ENCODE results near the gene KCNQ5. TPM values are rescaled to one million over a fixed set of nuclear protein-coding genes. Genes with fewer than 3 reads are reported as not detected.
"Not testable (repeated sequence)": the region's sequence is repeated elsewhere in the genome, so short reads cannot be mapped to it uniquely, and the experiment has no call there.

The KCNQ5 gene
- total and polyA plus RNA-seq, 2 donors (not counting 1 experiment from before 2014, with no cell fraction given) = 0.74 to 4.6 TPM

- TF ChIP-seq EZH2 (IDR thresholded peaks at IDR 0.05; ENCODE audit: low read length, missing control alignments) (no peak), CTCF (conservative IDR thresholded peaks at IDR 0.05 in 1 of 2, IDR thresholded peaks at IDR 0.05 in 1 of 2; ENCODE audit: low read depth in 1 of 2, low read length in 2 of 2) (no peak)
- H3K27ac ChIP-seq (ENCODE audit: insufficient read depth, low read length) = no peak overlapping the region
- H4K20me1 ChIP-seq (ENCODE audit: control insufficient read depth, extremely low read depth, insufficient read depth, low read length) = no peaks in the 10 kb centered on the region
- H3K36me3 ChIP-seq (ENCODE audit: control insufficient read depth, insufficient read depth, low read length) = no peaks in the 10 kb centered on the region
- DNase-seq (ENCODE audit: low read depth in 2 of 2) = peak in 1 of 2 donors; percentile 40
- H3K27me3 ChIP-seq (ENCODE audit: control insufficient read depth, insufficient read depth, low read length) = no peaks in the 10 kb centered on the region
- no peak overlapping the region for H3K4me2 ChIP-seq (ENCODE audit: extremely low read depth, insufficient read depth, low read length)
- no peaks in the 10 kb centered on the region for H3K9me3 ChIP-seq (ENCODE audit: control insufficient read depth, insufficient read depth, low read depth, low read length)
- H2AFZ ChIP-seq (ENCODE audit: low read length) = no peak overlapping the region
- no peak overlapping the region for H3K4me3 ChIP-seq (replicated peaks in 1 of 4; ENCODE audit: control extremely low read depth in 1 of 4, insufficient read depth in 1 of 4, low read depth in 3 of 4, low read length in 4 of 4)
- no peak overlapping the region for H3K9ac ChIP-seq (ENCODE audit: insufficient read depth, low read length)
- H3K79me2 ChIP-seq (ENCODE audit: control insufficient read depth, insufficient read depth, low read length) = no peaks in the 10 kb centered on the region
- H3K4me1 ChIP-seq (ENCODE audit: control insufficient read depth, extremely low read depth, insufficient read depth, low read length) = no peaks in the 10 kb centered on the region
Measured at GRCh38 chr6:72976484-72976883, 354.6 kb downstream of the KCNQ5 start.

GRCh38 chr6:72977114-72977513, 355.2 kb downstream of the KCNQ5 start:
- Histone ChIP-seq H3K27ac (ENCODE audit: insufficient read depth, low read length) (no peak overlapping the region), H3K9me3 (ENCODE audit: control insufficient read depth, insufficient read depth, low read depth, low read length) (no peaks in the 10 kb centered on the region), H3K27me3 (ENCODE audit: control insufficient read depth, insufficient read depth, low read length) (no peaks in the 10 kb centered on the region), H4K20me1 (ENCODE audit: control insufficient read depth, extremely low read depth, insufficient read depth, low read length) (no peaks in the 10 kb centered on the region), H3K4me3 (replicated peaks in 1 of 4; ENCODE audit: control extremely low read depth in 1 of 4, insufficient read depth in 1 of 4, low read depth in 3 of 4, low read length in 4 of 4) (no peak overlapping the region), H3K4me2 (ENCODE audit: extremely low read depth, insufficient read depth, low read length) (no peak overlapping the region), H3K4me1 (ENCODE audit: control insufficient read depth, extremely low read depth, insufficient read depth, low read length) (no peaks in the 10 kb centered on the region), H2AFZ (ENCODE audit: low read length) (no peak overlapping the region), H3K36me3 (ENCODE audit: control insufficient read depth, insufficient read depth, low read length) (no peaks in the 10 kb centered on the region), H3K79me2 (ENCODE audit: control insufficient read depth, insufficient read depth, low read length) (no peaks in the 10 kb centered on the region), H3K9ac (ENCODE audit: insufficient read depth, low read length) (no peak overlapping the region)
- TF ChIP-seq EZH2 (IDR thresholded peaks at IDR 0.05; ENCODE audit: low read length, missing control alignments) = no peak
- TF ChIP-seq CTCF (conservative IDR thresholded peaks at IDR 0.05 in 1 of 2, IDR thresholded peaks at IDR 0.05 in 1 of 2; ENCODE audit: low read depth in 1 of 2, low read length in 2 of 2) = no peak
- no peak for DNase-seq (ENCODE audit: low read depth in 2 of 2)

DNA sequence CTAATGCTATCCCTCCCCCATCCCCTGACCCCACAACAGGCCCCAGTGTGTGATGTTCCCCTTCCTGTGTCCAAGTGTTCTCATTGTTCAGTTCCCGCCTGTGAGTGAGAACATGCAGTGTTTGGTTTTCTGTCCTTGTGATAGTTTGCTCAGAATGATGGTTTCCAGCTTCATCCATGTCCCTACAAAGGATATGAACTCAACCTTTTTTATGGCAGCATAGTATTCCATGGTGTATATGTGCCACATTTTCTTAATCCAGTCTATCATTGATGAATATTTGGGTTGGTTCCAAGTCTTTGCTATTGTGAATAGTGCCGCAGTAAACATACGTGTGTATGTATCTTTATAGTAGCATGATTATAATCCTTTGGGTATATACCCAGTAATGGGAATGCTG, 356.9 kb downstream of the KCNQ5 start:
- H3K9me3 ChIP-seq (ENCODE audit: control insufficient read depth, insufficient read depth, low read depth, low read length); H3K27ac ChIP-seq (ENCODE audit: insufficient read depth, low read length); H4K20me1 ChIP-seq (ENCODE audit: control insufficient read depth, extremely low read depth, insufficient read depth, low read length); H3K36me3 ChIP-seq (ENCODE audit: control insufficient read depth, insufficient read depth, low read length); H2AFZ ChIP-seq (ENCODE audit: low read length); H3K4me1 ChIP-seq (ENCODE audit: control insufficient read depth, extremely low read depth, insufficient read depth, low read length); H3K27me3 ChIP-seq (ENCODE audit: control insufficient read depth, insufficient read depth, low read length); H3K9ac ChIP-seq (ENCODE audit: insufficient read depth, low read length); H3K4me3 ChIP-seq (replicated peaks in 1 of 4; ENCODE audit: control extremely low read depth in 1 of 4, insufficient read depth in 1 of 4, low read depth in 3 of 4, low read length in 4 of 4); H3K79me2 ChIP-seq (ENCODE audit: control insufficient read depth, insufficient read depth, low read length); H3K4me2 ChIP-seq (ENCODE audit: extremely low read depth, insufficient read depth, low read length); DNase-seq (ENCODE audit: low read depth in 2 of 2): not testable (repeated sequence)

- H3K4me3 ChIP-seq (replicated peaks in 1 of 4; ENCODE audit: control extremely low read depth in 1 of 4, insufficient read depth in 1 of 4, low read depth in 3 of 4, low read length in 4 of 4) = not testable (repeated sequence)
Measured at GRCh38 chr6:72984189-72984831, 362.4 kb downstream of the KCNQ5 start.

More at GRCh38 chr6:72984189-72984831, 362.4 kb downstream of the KCNQ5 start:
- H3K9me3 ChIP-seq (ENCODE audit: control insufficient read depth, insufficient read depth, low read depth, low read length); H3K36me3 ChIP-seq (ENCODE audit: control insufficient read depth, insufficient read depth, low read length); DNase-seq (ENCODE audit: low read depth in 2 of 2); H3K79me2 ChIP-seq (ENCODE audit: control insufficient read depth, insufficient read depth, low read length); H3K4me2 ChIP-seq (ENCODE audit: extremely low read depth, insufficient read depth, low read length); H4K20me1 ChIP-seq (ENCODE audit: control insufficient read depth, extremely low read depth, insufficient read depth, low read length); H3K9ac ChIP-seq (ENCODE audit: insufficient read depth, low read length); H3K27ac ChIP-seq (ENCODE audit: insufficient read depth, low read length); H3K27me3 ChIP-seq (ENCODE audit: control insufficient read depth, insufficient read depth, low read length); H3K4me1 ChIP-seq (ENCODE audit: control insufficient read depth, extremely low read depth, insufficient read depth, low read length); H2AFZ ChIP-seq (ENCODE audit: low read length): not testable (repeated sequence)
